Smooth muscle cell (in vitro differentiated cells): ENCODE data around the gene ZNF414. TPM values are rescaled to one million over a fixed set of nuclear protein-coding genes. Genes with fewer than 3 reads are reported as not detected.

ENCODE experiments used
- DNase-seq: peaks from one replicate; lab custom pipeline; 2025; ENCODE audit not compliant: unreplicated experiment; lab: John Stamatoyannopoulos, UW
- H2AFZ ChIP-seq: fragments of 200-600 bp; sonication (generic); 2 replicates; pipeline ENCODE4 v1.6.0; 2016; ENCODE audit warnings: antibody characterized with exemption, low read depth, mild to moderate bottlenecking
- H3F3A ChIP-seq: fragments of 200-600 bp; sonication (generic); 2 replicates; pipeline ENCODE4 v1.6.0; 2017; ENCODE audit warnings: antibody characterized with exemption, low read depth
- H3K27ac ChIP-seq: fragments of 200-600 bp; sonication (generic); 2 replicates; pipeline ENCODE4 v1.5.1; 2016; ENCODE audit warnings: low read depth, mild to moderate bottlenecking
- H3K27me3 ChIP-seq: fragments of 200-600 bp; sonication (generic); 2 replicates; pipeline ENCODE4 v1.6.1; 2016; ENCODE audit warnings: low read depth, mild to moderate bottlenecking
- H3K36me3 ChIP-seq: fragments of 200-600 bp; sonication (generic); 2 replicates; pipeline ENCODE4 v1.5.1; 2016; ENCODE audit warnings: low read depth
- H3K4me1 ChIP-seq: fragments of 200-600 bp; sonication (generic); 2 replicates; pipeline ENCODE4 v1.5.1; 2016; ENCODE audit warnings: low read depth
- H3K4me2 ChIP-seq: fragments of 200-600 bp; sonication (generic); 2 replicates; pipeline ENCODE4 v1.6.0; 2016; ENCODE audit warnings: mild to moderate bottlenecking
- H3K4me3 ChIP-seq: fragments of 200-600 bp; sonication (generic); 2 replicates; pipeline ENCODE4 v1.5.1; 2016; ENCODE audit warnings: mild to moderate bottlenecking
- H3K79me2 ChIP-seq: fragments of 200-600 bp; sonication (generic); 2 replicates; pipeline ENCODE4 v1.6.0; 2016; ENCODE audit warnings: low read depth, mild to moderate bottlenecking
- H3K9ac ChIP-seq: fragments of 200-600 bp; sonication (generic); 2 replicates; pipeline ENCODE4 v1.6.0; 2016; ENCODE audit warnings: low read depth
- H3K9me3 ChIP-seq: fragments of 200-600 bp; sonication (generic); replicated peaks from 2 replicates; pipeline ENCODE4 v1.5.1; 2016; ENCODE audit warnings: low read depth
- H4K20me1 ChIP-seq: fragments of 200-600 bp; sonication (generic); 2 replicates; pipeline ENCODE4 v1.6.0; 2016; ENCODE audit warnings: low read depth
- CTCF ChIP-seq: fragments of 200-600 bp; sonication (generic); IDR thresholded peaks from 2 replicates; pipeline ENCODE4 v1.5.1; 2017; ENCODE audit warnings: borderline replicate concordance, mild to moderate bottlenecking, antibody characterized with exemption; ENCODE audit not compliant: insufficient read depth, poor library complexity, severe bottlenecking
- WGBS: methylation state at CpG from one replicate; pipeline ENCODE4 v1.1.7; 2016; ENCODE audit warnings: low lambda C conversion rate; 5-methylcytosine and 5-hydroxymethylcytosine counted together
- polyA plus RNA-seq: library from polyadenylated mRNA; unstranded; fragments of >200 nt; fragmentation: Nextera tagmentation; extraction: Ambion mirVana; gene quantifications from 2 replicates; pipeline ENCODE4 v1.2.1, GENCODE V29; 2016
- total RNA-seq: library from RNA; depleted of rRNA; stranded (reverse); fragments of >200 nt; gene quantifications from 2 replicates; pipeline ENCODE4 v1.2.3, GENCODE V29; 2014

ZNF414 gene
- total and polyA plus RNA-seq, 2 experiments from 2014 or later: 10.2 to 33.0 TPM

GRCh38 chr19:8487137-8487851, 26.7 kb downstream of the ZNF414 start:
- no peak for DNase-seq
- Histone ChIP-seq H3K9ac (no peak overlapping the region), H3K4me2 (no peak overlapping the region)

GRCh38 chr19:8486661-8487136, 27.3 kb downstream of the ZNF414 start:
- WGBS: 96% methylated on average over 16 of the region's 16 CpGs
- H4K20me1 ChIP-seq: peaks cover 74% of the 10 kb centered on the region
- H3K4me2 ChIP-seq: no peak overlapping the region
- no peak overlapping the region for H3K27ac ChIP-seq
- no peak overlapping the region for H3K4me3 ChIP-seq
- peaks cover 15% of the 10 kb centered on the region for H3K79me2 ChIP-seq
- H3F3A ChIP-seq: no peaks in the 10 kb centered on the region
- no peak overlapping the region for H3K9ac ChIP-seq
- TF ChIP-seq CTCF: no peak
- H3K4me1 ChIP-seq: peaks cover 22% of the 10 kb centered on the region
- no peak for DNase-seq
- no peaks in the 10 kb centered on the region for H3K9me3 ChIP-seq
- no peaks in the 10 kb centered on the region for H3K27me3 ChIP-seq
- H2AFZ ChIP-seq: no peak overlapping the region
- H3K36me3 ChIP-seq: no peaks in the 10 kb centered on the region

More at GRCh38 chr19:8487137-8487851, 26.7 kb downstream of the ZNF414 start:
- Histone ChIP-seq H3K9me3 (no peaks in the 10 kb centered on the region), H3F3A (no peaks in the 10 kb centered on the region), H3K4me3 (no peak overlapping the region), H3K79me2 (peaks cover 9% of the 10 kb centered on the region), H3K27me3 (no peaks in the 10 kb centered on the region), H3K36me3 (no peaks in the 10 kb centered on the region), H3K27ac (no peak overlapping the region), H3K4me1 (peaks cover 22% of the 10 kb centered on the region), H4K20me1 (peaks cover 68% of the 10 kb centered on the region), H2AFZ (no peak overlapping the region)
- TF ChIP-seq CTCF: no peak
- 95% methylated on average over 13 of the region's 13 CpGs for WGBS

- no peak for DNase-seq
- Histone ChIP-seq H3K4me3 (no peak overlapping the region), H3K9ac (no peak overlapping the region), H3K4me1 (peaks cover 22% of the 10 kb centered on the region), H3K36me3 (no peaks in the 10 kb centered on the region), H3K4me2 (no peak overlapping the region), H3K27me3 (no peaks in the 10 kb centered on the region), H2AFZ (no peak overlapping the region), H3K27ac (no peak overlapping the region), H3K79me2 (peaks cover 24% of the 10 kb centered on the region), H3K9me3 (no peaks in the 10 kb centered on the region), H4K20me1 (peaks cover 84% of the 10 kb centered on the region), H3F3A (no peaks in the 10 kb centered on the region)
- TF ChIP-seq CTCF: no peak
- 97% methylated on average over 59 of the region's 62 CpGs for WGBS
Measured at GRCh38 chr19:8485561-8486371, 28.2 kb downstream of the ZNF414 start.
